Hematopoietic multipotent progenitor cell treated with erythropoietin and hydrocortisone succinate and interleukin-3 and kit ligand, for 8 days (in vitro differentiated cells): ENCODE results near the gene VMAC.

ENCODE experiments used
- DNase-seq: peaks from one replicate; pipeline ENCODE4 v3.0.0-alpha.2; 2015

VMAC gene

GRCh38 chr19:5954293-5954692 is 49.6 kb downstream of the VMAC start:
- DNase-seq, result no peak

- no peak for DNase-seq
Measured at GRCh38 chr19:5955636-5955935, 50.9 kb downstream of the VMAC start.

- DNase-seq, result no peak
Measured at GRCh38 chr19:5956323-5956722, 51.7 kb downstream of the VMAC start.

GRCh38 chr19:5956728-5957127 is 52.1 kb downstream of the VMAC start:
- no peak for DNase-seq

- no peak for DNase-seq
Measured at GRCh38 chr19:5957170-5957569, 52.5 kb downstream of the VMAC start.

GRCh38 chr19:5958074-5958850 is 53.6 kb downstream of the VMAC start:
- DNase-seq, result no peak

- no peak for DNase-seq
Measured at GRCh38 chr19:5958851-5959122, 54.1 kb downstream of the VMAC start.

GRCh38 chr19:5959260-5960004 is 54.8 kb downstream of the VMAC start:
- no peak for DNase-seq
